ENCODE data around the gene SERPINE1.

- no peak for TF ChIP-seq FOSL1 (IDR thresholded peaks at IDR 0.05; ENCODE audit: insufficient read depth, low read depth, low read length)
- TF ChIP-seq, protein P1, sequence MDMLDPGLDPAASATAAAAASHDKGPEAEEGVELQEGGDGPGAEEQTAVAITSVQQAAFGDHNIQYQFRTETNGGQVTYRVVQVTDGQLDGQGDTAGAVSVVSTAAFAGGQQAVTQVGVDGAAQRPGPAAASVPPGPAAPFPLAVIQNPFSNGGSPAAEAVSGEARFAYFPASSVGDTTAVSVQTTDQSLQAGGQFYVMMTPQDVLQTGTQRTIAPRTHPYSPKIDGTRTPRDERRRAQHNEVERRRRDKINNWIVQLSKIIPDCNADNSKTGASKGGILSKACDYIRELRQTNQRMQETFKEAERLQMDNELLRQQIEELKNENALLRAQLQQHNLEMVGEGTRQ (IDR thresholded peaks at IDR 0.05; ENCODE audit: low read length): no peak
- TF ChIP-seq POLR2AphosphoS5 (IDR thresholded peaks at IDR 0.05; ENCODE audit: low read depth, low read length): no peak
Measured at GRCh38 chr7:101155303-101155702, 28.4 kb downstream of the SERPINE1 start.

Measured in H1 (cell line).